OCI-LY7 (cell line): Measurements from ENCODE around the gene NMUR2.

Experiments used
- EZH2phosphoT487 ChIP-seq: fragments of 200-600 bp; sonication (generic); IDR thresholded peaks from 2 replicates; pipeline ENCODE4 v1.6.1; 2018; ENCODE audit warnings: low read depth, borderline replicate concordance, mild to moderate bottlenecking, mixed run types, antibody characterized with exemption, low read length, moderate library complexity, mixed read lengths
- TF ChIP-seq, protein P1 (sequence below): fragments of 200-600 bp; sonication (generic); conservative IDR thresholded peaks from 2 replicates; pipeline ENCODE4 v1.5.1; 2014; ENCODE audit warnings: mild to moderate bottlenecking, antibody characterized with exemption, low read length, moderate library complexity, mixed read lengths

GRCh38 chr5:152388610-152389009 is 16.5 kb downstream of the NMUR2 start:
- TF ChIP-seq, protein P1, sequence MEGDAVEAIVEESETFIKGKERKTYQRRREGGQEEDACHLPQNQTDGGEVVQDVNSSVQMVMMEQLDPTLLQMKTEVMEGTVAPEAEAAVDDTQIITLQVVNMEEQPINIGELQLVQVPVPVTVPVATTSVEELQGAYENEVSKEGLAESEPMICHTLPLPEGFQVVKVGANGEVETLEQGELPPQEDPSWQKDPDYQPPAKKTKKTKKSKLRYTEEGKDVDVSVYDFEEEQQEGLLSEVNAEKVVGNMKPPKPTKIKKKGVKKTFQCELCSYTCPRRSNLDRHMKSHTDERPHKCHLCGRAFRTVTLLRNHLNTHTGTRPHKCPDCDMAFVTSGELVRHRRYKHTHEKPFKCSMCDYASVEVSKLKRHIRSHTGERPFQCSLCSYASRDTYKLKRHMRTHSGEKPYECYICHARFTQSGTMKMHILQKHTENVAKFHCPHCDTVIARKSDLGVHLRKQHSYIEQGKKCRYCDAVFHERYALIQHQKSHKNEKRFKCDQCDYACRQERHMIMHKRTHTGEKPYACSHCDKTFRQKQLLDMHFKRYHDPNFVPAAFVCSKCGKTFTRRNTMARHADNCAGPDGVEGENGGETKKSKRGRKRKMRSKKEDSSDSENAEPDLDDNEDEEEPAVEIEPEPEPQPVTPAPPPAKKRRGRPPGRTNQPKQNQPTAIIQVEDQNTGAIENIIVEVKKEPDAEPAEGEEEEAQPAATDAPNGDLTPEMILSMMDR = no peak
- no peak for TF ChIP-seq EZH2phosphoT487
